Right atrium auricular region (tissue), 2 donors: ENCODE results near the gene SMYD3. TPM values are rescaled to one million over a fixed set of nuclear protein-coding genes. Genes with fewer than 3 reads are reported as not detected.

Experiments used
- DNase-seq: peaks from one replicate; pipeline ENCODE4 v3.0.0-alpha.2; 2019; ENCODE audit warnings: low spot score
- H3K27ac ChIP-seq, 2 donors: fragments of 200-600 bp; sonication (generic); 1 replicate in 1 of 2; 2 replicates in 1 of 2; pipeline ENCODE4 v1.5.1; 2016 to 2019
- H3K27me3 ChIP-seq, 2 donors: fragments of 200-600 bp; sonication (generic); one replicate each; pipeline versions ENCODE4 v1.5.1 to v1.6.0; 2017 to 2019
- H3K36me3 ChIP-seq: fragments of 200-600 bp; sonication (generic); one replicate; pipeline ENCODE4 v1.5.1; 2016
- H3K4me1 ChIP-seq, 2 donors: fragments of 200-600 bp; sonication (generic); one replicate each; pipeline versions ENCODE4 v1.5.1 to v1.6.0; 2017 to 2019
- H3K4me3 ChIP-seq, 2 donors: fragments of 200-600 bp; sonication (generic); 1 replicate in 1 of 2; 2 replicates in 1 of 2; pipeline ENCODE4 v1.5.1; 2017 to 2019; ENCODE audit warnings: mild to moderate bottlenecking in 1 of 2, moderate library complexity in 1 of 2
- H3K9me3 ChIP-seq, 2 donors: fragments of 200-600 bp; sonication (generic); one replicate each; pipeline ENCODE4 v1.5.1; 2019
- CTCF ChIP-seq, 2 donors: fragments of 200-600 bp; sonication (generic); IDR thresholded peaks; one replicate each; pipeline ENCODE4 v1.5.1; 2019; ENCODE audit warnings: antibody characterized with exemption in 2 of 2
- total RNA-seq, 2 donors: library from RNA; depleted of rRNA; stranded (reverse); fragments of >200 nt; gene quantifications; one replicate each; pipeline ENCODE4 v1.1.0, GENCODE V29; 2016

The SMYD3 gene
- total RNA-seq, 2 donors from 2014 or later: 7.9 to 8.5 TPM

- Histone ChIP-seq H3K27ac (no peak overlapping the region), H3K36me3 (no peaks in the 10 kb centered on the region), H3K4me3 (no peak overlapping the region), H3K9me3 (no peaks in the 10 kb centered on the region), H3K4me1 (no peaks in the 10 kb centered on the region), H3K27me3 (no peaks in the 10 kb centered on the region)
- DNase-seq: no peak
- no peak for TF ChIP-seq CTCF (IDR thresholded peaks at IDR 0.05)
These were observed 673.1 kb downstream of the SMYD3 start for GRCh38 chr1:245834002-245834401.

GRCh38 chr1:245832771-245833527 is 674.1 kb downstream of the SMYD3 start:
- Histone ChIP-seq H3K27me3 (no peaks in the 10 kb centered on the region), H3K4me3 (no peak overlapping the region), H3K4me1 (no peaks in the 10 kb centered on the region), H3K9me3 (no peaks in the 10 kb centered on the region), H3K36me3 (no peaks in the 10 kb centered on the region), H3K27ac (no peak overlapping the region)
- DNase-seq: no peak
- no peak for TF ChIP-seq CTCF (IDR thresholded peaks at IDR 0.05)

GRCh38 chr1:245831518-245831917 is 675.6 kb downstream of the SMYD3 start:
- no peaks in the 10 kb centered on the region for H3K27me3 ChIP-seq
- no peak overlapping the region for H3K27ac ChIP-seq
- H3K36me3 ChIP-seq: no peaks in the 10 kb centered on the region
- no peaks in the 10 kb centered on the region for H3K9me3 ChIP-seq
- H3K4me3 ChIP-seq: no peak overlapping the region
- no peak for TF ChIP-seq CTCF (IDR thresholded peaks at IDR 0.05)
- no peaks in the 10 kb centered on the region for H3K4me1 ChIP-seq
- DNase-seq: no peak

- no peak overlapping the region for H3K27ac ChIP-seq
- no peak overlapping the region for H3K4me3 ChIP-seq
- no peaks in the 10 kb centered on the region for H3K4me1 ChIP-seq
- TF ChIP-seq CTCF (IDR thresholded peaks at IDR 0.05): no peak
- H3K36me3 ChIP-seq: no peaks in the 10 kb centered on the region
- no peaks in the 10 kb centered on the region for H3K9me3 ChIP-seq
- H3K27me3 ChIP-seq: no peaks in the 10 kb centered on the region
- DNase-seq: no peak
These were observed 677.3 kb downstream of the SMYD3 start for GRCh38 chr1:245829826-245830225.

- H3K36me3 ChIP-seq: no peaks in the 10 kb centered on the region
- H3K9me3 ChIP-seq: no peaks in the 10 kb centered on the region
- H3K4me3 ChIP-seq: no peak overlapping the region
- no peaks in the 10 kb centered on the region for H3K27me3 ChIP-seq
- no peaks in the 10 kb centered on the region for H3K4me1 ChIP-seq
- DNase-seq: no peak
- no peak for TF ChIP-seq CTCF (IDR thresholded peaks at IDR 0.05)
- H3K27ac ChIP-seq: no peak overlapping the region
These were observed 677.9 kb downstream of the SMYD3 start for GRCh38 chr1:245829194-245829593.

- Histone ChIP-seq H3K27me3 (no peaks in the 10 kb centered on the region), H3K9me3 (no peaks in the 10 kb centered on the region), H3K4me3 (no peak overlapping the region)
These were observed 679.8 kb downstream of the SMYD3 start for GRCh38 chr1:245827301-245827700.

More at GRCh38 chr1:245827301-245827700, 679.8 kb downstream of the SMYD3 start:
- Histone ChIP-seq H3K36me3 (no peaks in the 10 kb centered on the region), H3K27ac (no peak overlapping the region), H3K4me1 (no peaks in the 10 kb centered on the region)
- TF ChIP-seq CTCF (IDR thresholded peaks at IDR 0.05): no peak
- DNase-seq: no peak
